Hematopoietic multipotent progenitor cell treated with erythropoietin and hydrocortisone succinate and interleukin-3 and kit ligand, for 8 days (in vitro differentiated cells): ENCODE measurements around the gene DNAJC5.
A peak's percentile ranks its signal among the peaks of the same experiment; 100 is the strongest.
"Not testable (repeated sequence)": the region's sequence is repeated elsewhere in the genome, so short reads cannot be mapped to it uniquely, and the experiment has no call there.

ENCODE experiments used
- DNase-seq: peaks from one replicate; pipeline ENCODE4 v3.0.0-alpha.2; 2015

DNAJC5 gene

DNA sequence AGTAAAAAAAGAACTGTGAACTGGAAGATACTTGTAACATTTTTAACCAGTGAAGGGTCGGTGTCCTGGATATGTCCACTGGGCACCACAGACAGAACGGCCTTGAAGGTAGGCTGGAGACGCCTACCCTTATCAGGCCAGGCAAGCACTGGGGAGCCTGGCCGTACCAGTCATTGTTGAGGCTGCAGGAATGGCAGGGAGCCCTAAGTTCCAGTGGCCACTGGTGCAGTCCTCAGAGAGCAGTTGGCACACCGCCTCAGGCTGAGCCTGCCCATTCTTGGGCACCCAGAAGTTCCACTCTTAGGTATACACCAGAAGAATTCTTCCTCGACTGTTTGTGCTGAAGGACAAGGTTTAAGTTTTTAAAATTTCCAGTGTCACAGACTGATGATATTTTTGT is 20.5 kb downstream of the DNAJC5 start:
- DNase-seq: peak; percentile 33

DNA sequence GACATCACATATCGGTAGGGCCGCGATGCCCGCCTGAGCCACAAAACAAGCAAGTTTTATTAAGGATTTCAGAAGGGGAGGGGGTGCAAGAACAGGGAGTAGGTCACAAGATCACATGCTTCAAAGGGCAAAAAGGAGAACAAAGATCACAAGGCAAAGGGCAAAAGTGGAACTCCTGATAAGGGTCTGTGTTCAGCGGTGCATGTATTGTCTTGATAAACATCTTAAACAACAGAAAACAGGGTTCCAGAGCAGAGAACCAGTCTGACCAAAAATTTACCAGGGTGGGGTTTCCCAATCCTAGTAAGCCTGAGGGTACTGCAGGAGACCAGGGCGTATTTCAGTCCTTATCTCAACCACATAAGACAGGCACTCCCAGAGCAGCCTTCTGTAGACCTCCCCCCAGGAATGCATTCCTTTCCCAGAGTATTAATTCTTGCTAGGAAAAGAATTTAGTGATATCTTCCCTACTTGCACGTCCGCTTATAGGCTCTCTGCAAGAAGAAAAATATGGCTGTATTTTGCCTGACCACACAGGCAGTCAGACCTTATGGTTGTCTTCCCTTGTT is 21.5 kb downstream of the DNAJC5 start:
- DNase-seq: peak; percentile 70

DNA sequence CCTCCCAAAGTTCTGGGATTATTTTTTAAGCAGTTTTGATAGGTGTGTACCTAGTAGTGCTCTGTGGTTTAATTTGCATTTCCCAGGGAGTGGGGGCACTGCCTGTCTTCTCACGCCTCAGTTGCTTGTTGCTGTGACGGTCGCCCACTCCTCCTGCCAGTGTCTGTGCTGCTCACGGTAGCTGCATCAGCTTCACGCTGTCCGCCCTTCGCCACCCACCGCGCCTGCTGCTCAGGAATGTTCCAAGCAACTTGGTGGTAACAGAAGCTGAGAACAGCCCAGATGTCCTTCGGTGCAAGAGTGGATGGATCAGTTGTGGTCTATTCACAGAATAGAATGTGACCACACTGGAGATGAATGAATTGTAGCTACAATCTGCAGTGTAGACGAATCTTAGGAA is 22.9 kb downstream of the DNAJC5 start:
- DNase-seq: no peak

DNA sequence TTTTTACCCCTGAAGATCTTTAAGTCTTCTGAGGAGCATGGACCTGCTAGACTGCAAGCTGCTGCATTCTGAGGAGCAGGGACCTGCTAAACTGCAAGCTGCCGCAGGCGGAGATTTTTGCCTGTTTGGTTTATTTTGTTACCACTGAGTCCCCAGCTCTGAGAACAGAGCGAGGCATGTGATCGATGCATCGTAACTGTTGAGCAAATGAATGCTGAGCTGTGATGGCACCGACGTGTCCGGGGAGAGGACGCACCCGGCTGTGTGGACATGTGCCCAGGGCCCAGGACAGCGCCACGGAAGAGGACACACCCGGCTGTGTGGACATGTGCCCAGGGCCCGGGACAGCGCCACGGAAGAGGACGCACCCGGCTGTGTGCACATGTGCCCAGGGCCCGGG is 24.2 kb downstream of the DNAJC5 start:
- no peak for DNase-seq

DNA sequence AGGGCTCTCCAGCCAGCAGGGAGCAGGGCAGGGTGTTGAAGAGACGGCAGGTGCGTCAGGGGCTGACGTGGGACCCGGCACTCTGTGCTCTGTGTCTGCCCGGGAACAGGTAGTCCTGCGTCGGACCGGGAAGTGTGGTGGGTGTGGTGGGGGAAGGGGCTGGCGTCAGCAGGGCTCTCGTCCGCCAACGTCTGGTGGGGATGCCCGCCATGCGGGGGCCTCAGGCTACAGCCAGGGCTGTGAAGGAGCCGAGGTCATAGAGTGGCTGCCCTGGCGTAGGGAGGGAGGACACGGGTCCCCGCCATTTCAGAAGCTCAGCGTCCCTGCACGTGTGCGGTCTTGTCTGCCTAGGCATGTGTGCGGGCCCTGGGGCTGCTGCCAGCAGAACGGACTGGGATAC is 25.3 kb downstream of the DNAJC5 start:
- no peak for DNase-seq

DNA sequence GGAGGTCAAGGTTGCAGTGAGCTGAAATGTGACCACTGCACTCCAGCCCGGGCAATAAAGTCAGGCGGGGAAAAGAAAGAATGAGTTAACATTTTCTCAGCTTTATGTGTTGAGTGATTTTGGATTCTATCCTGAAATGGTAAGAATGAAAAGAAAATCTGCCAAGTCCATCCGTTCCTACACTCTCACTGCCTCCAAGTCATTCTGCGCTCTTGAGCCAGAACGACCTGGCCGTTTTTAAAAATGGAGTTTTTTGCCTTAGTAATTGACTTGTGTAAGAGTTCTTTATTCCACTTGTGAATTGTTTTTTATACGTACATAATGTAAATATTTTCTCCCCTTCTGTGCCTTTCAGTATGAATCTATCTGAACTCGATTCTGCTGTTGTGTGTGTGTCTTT is 28.7 kb downstream of the DNAJC5 start:
- DNase-seq: no peak

DNA sequence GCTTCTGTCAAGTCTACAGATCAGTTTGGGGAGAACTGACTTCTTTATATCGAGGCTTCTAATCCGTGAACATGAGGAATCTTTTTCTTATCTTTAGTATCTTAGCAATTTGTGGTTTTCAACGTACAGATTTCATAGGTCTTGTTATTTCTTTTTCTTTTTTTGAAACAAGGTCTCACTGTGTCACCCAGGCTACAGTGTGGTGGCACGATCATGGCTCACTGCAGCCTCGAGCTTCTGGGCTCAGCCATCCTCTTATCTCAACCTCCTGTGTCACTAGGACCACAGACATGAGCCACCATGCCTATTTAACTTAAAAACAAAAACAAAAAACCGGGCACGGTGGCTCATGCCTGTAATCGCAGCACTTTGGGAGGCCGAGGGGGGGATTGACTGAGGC is 29.3 kb downstream of the DNAJC5 start:
- no peak for DNase-seq

DNA sequence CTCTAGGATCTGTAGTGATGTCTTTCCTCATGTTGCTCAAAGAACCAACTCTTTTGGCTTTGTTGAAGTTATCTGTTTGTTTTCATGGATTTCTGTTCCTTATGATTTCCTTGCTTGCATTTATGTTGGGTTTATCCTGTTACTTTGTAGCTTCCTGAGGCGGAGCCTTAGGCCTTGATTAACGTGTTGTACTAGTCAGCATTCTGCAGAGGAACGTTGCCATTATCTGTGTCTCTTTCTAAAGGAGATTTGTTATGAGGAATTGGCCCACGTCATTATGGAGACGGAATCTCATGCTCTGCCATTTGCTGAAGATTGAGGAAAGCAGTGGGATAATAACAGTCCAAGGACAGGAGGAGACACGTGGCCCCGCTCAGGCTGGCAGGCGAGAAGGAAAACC is 31.4 kb downstream of the DNAJC5 start:
- DNase-seq: no peak

DNA sequence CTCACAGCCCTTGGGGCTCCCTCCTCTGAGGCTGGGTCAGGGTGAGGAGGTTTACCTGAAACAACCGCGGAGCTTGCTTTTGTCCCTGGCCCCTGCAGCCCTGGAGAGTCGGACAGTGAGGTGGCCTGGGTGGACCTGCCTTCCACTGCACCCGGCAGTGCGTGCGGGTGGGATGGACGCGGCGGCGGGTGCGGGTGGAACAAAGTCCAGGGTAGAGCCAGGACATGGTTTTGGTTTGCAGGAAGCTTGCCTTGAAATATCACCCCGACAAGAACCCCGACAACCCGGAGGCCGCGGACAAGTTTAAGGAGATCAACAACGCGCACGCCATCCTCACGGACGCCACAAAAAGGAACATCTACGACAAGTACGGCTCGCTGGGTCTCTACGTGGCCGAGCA is 34.1 kb downstream of the DNAJC5 start:
- no peak for DNase-seq

DNA sequence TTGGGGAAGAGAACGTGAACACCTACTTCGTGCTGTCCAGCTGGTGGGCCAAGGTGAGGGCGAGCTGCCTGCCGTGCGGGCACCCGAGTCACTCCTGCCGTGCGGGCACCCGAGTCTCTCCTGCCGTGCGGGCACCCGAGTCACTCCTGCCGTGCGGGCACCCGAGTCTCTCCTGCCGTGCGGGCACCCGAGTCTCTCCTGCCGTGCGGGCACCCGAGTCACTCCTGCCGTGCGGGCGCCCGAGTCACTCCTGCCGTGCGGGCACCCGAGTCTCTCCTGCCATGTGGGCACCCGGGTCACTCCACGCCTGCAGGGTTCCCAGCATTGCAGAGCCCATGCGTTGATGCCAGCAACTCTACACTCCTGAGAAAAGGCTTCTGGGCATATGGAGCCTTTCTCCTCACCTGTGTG is 34.6 kb downstream of the DNAJC5 start:
- not testable (repeated sequence) for DNase-seq

DNA sequence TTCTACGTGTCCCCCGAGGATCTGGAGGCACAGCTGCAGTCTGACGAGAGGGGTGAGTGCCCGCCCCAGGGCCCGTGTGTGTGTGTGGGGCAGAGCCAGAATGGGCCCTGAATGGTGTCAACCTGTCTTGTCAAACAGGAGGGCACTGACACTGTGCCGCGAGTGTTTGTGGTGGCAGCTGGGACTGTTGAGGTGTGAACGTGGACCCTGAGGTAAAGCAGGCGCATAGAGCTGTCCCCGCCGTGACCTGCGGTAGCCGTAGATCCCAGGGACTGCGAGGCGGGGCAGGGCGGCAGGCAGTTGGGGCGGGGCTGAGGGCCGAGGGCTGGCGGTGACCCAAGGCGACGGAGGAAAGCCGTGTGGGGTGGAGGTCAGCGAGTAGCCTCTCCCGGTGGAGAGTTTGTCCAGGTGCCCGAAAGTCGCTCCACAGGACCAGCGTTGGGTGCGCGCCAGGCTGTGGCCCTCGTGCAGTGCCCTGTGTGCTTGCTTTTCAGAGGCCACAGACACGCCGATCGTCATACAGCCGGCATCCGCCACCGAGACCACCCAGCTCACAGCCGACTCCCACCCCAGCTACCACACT is 36.1 kb downstream of the DNAJC5 start:
- DNase-seq: no peak

DNA sequence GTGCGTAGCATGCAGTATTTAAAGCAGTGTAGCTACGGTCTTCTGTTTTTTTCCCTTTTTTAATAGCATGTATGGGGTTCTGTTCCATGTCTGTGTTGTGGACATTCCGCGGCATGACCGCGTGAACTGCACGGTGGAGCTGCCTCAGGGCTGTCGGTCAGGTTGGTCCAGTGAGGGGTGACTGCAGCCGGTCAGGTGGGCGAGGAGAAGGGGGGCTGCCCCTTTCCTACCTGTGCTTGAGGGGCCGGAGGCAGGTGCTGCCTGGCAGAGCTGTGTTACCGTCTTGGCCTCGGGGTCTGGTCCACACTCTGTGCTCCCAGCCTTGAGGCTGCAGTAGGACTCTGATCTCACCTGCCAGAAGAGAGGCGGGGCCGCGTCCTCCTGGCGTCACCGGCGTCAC is 36.8 kb downstream of the DNAJC5 start:
- no peak for DNase-seq

DNA sequence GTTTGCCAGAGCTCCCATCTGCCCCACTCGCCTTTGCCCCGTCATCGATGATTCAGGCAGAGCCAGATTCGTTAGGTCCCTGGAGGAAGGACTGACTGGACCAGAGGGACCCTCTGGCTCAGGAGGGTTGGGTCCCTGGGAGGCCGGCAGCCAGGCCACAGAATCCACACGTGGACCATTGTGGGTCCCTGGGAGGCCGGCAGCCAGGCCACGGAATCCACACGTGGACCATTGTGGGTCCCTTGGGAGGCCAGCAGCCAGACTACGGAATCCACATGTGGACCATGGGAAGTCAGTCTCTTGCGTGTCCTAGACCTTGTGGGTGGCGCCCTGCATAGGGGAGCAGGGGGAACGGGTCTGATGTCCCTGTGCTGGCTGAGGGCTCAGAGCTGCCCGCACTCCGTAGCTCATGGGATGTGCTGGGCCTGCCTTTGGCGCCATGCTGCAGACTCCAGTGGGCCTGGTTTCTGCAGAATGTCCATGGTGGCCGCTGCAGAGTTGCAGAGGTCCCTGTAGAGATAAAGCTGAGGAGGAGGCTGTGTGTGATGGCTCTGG is 37.8 kb downstream of the DNAJC5 start:
- DNase-seq: no peak

DNA sequence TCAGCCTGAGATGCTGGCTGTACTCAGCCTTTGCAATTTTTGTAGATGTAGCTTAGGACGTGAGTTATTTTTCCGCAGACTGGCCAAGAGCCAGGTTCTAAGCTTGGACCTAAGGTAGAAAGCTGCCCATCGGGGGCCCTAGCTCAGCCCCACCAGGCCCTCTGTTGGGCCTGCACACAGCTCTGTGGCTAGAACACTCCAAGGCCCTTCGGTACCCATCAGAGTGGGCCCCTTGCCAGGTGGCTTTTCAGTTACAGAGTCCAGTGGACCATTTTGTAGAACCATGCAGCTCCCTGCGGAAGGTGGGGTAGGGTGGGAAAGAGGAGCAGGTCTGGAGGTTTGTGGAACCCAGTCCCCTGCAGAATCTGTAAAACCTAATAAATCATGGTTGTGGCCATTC is 38.7 kb downstream of the DNAJC5 start:
- DNase-seq: no peak

DNA sequence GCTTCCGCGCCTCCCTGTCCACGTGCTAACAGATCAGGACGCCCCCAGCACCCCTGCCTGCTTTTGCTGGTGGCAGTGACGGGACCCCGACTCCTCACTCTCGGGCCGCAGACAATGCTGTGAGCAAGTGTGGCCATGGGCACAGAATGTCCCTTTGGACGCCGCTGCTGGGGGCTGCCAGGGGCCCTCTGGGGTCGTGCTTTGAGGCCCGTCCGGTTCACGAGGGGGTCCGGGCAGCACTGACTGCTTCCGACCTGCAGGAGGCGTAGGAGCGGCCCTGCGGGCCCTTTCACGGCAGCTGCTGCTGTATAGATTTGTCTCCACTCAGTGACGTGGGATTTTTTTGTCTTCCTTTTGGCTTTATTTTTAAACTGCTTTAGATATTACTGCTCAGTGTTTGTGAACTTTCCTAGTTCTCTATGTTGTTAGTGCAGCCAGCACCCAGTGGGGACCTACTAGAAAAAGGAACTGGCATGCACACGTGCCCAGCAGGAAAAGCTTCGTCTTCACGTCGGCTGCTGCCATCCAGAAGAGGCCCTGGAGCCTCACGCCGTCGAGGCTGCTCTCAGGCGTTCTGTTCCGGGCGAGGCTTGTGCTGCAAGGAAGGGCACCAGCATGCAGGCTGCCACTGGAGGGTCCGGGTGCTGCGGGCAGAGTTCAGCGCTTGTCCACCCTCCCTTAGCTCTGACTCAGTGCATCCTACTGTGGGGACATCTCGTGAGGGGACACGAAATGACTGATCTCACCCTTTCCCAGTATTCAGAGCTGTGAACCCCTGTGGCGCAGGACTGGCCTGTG is 39.5 kb downstream of the DNAJC5 start:
- DNase-seq: no peak

DNA sequence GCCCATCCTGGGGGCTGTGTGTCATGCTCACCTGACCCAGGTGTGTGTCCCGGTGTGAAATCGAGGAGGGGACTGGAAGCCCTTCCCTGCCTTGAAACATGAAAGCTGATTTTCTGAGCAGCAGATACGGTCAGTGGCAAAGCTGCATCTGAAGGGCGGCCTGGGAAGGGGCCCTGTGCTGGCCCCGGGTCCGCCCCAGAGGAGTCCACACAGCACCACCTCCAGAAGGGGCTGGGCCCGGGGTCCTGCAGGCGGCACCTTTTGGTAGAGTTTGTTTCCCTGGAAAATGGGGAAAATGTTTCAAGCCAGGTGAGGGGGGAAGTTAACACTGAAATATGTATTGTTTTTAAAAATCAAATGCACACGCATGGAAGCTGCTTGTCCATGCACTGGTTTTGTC is 40.5 kb downstream of the DNAJC5 start:
- DNase-seq: no peak

DNA sequence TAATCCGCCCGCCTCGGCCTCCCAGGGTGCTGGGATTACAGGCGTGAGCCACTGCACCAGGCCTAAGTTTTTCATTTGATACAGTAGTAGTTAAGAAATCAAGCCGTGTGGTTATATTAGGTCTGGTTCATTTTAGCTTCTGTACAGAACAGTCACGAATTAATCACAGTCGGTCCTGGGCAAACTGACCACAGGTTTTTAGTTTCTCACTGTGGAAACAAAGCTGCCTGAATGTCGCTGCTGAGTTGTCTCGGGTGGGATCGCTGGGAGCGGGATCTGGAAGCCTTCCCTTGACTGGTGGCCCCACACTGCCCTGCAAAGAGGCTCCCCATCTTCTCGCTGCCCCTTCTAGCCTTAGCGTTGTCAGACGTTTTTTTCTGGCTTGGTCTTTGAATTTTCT is 42.7 kb downstream of the DNAJC5 start:
- no peak for DNase-seq

DNA sequence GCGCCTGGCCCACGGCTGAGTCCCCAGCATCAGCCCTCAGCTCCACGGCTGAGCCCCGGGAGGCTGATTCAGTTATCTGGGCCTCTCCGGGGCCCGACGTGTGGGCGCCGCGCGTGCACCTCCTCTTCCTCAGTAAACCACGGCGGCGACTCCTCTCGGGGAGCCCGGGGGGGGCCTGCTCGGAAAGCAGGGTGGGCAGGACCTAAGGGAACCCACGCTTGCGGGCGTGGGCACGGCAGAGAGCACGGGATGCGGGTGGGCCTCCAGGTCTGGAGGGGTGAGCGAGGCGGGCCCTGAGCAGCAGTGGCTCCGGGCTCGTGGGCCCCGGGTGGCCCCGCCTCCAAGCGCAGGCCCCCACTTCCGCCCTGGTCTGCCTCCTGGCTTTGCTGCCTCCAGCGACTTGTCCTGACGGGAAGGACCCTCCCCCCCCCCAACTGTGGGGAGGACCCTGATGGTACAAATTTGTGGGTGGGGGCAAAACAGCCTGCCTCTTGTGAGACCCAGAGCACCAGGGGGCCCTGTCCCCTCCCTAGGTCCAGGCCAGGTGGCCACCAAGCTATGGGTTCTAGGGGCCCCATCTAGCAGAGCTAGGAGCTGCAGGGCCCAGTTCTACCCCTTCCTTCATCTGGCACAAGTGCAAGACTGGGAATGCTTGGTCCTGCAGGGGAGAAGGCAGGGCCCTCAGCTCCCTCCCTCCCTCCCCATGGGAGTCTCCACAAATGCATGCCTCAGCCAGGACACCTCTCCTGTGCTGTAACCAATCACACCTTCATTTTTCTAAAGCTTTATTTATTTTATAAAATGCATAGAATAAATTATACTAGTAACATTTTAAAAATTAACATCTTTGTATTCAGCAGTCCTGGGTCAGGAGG is 44.4 kb downstream of the DNAJC5 start:
- no peak for DNase-seq

DNA sequence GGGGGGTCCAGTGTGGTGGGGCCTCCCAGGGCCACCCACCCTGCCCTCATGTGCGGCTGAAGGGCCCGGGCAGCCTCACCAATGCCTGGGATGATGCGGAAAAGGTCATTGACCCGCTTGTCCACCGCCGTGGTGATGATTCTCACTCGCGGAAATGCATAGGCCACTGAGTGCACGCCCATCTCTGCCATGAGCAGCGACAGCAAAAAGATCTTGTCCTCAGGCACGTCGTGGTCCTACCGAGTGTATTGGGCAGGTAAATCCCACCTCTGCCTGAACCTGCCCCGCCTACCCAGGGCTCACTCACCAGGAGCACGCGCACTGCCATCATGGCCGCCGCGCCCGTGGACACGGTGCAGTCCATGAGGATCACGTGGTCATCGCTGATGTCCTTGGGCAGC is 45.1 kb downstream of the DNAJC5 start:
- DNase-seq: no peak

DNA sequence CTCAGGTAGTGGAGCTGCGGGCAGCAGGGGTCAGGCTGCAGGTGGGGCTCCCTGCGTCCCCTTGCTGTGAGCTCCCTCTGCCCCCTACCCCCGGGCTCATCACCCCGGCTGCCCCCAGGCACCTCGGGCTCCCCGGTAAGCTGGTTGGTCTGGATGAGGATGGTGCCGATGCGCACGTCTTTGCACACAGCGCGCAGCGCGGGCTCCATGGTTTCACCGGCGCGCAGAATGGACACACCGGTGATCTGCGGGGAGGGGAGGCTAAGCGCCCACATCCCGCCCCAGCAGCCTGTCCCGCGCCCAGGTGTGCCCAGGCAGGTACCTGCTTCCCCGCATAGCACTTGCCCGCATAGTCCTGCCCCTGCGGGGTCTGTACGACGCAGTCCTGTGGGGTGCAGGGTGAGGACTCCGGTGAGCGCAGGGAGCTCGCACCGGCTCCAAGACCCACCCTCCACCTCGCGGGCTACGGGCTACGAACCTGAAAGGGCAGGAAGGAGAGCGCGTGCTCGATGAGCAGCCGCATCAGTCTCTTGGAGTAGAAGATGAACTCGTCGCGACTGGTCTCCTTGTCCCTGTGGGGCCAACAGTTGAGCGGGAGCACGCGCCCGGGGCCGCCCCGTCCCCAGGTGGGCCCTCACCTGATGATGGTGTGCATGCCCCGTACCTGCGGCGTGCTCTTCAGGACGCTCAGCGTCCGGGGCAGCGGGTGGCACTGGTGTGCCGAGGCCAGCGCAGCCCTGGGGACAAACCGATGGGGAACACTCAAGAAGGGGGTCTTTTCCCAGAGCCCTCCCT is 45.7 kb downstream of the DNAJC5 start:
- no peak for DNase-seq

DNA sequence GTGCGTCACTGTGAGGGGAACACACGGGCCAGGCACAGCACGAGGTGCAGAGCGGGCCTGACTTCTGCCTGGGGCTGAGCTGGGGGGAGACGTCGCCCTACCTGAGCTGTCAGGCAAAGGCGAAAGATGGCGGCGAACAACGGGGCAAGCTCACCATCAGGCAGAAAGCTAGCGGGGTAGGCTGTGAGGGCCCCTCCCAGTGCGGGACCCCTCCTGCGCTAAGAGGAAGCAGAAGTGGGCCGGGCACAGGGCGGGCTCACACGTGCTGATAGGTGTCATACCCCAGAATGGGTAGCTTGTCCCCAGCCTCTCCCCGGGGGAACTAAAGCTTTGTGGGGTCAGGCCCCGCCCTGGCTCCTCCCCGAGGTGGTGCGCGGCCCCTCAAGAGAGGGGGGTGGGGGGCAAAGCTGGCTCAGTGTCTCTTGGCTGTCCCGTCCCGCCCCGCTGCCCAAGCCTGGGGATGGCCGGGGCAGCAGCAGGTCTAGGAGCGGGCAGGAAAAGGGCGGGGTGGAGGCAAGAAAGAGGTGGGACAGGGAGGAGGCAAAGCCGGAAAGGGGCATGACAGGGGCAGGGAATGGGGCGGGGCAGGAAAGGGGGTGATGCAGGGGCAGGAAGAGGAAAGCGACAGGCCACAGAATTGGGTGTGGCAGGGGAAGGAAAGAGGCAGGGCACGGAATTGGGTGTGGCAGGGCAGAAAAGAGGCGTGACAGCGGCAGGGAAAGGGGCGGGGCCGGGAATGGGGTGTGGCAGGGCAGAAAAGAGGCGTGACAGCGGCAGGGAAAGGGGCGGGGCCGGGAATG is 46.6 kb downstream of the DNAJC5 start:
- peak; percentile 84 for DNase-seq
